Measurements from ENCODE around the gene PRKCA.
"Not testable (repeated sequence)": the region's sequence is repeated elsewhere in the genome, so short reads cannot be mapped to it uniquely, and the experiment has no call there.

Gene PRKCA

GRCh38 chr17:66355510-66355909 is 53.1 kb downstream of the PRKCA start:
- DNase-seq, result no peak

GRCh38 chr17:66357037-66357436 is 54.6 kb downstream of the PRKCA start:
- no peak for DNase-seq

GRCh38 chr17:66359351-66359750 is 56.9 kb downstream of the PRKCA start:
- no peak for DNase-seq

GRCh38 chr17:66360961-66361565 is 58.6 kb downstream of the PRKCA start:
- DNase-seq, result not testable (repeated sequence)

GRCh38 chr17:66364508-66364907 is 62.1 kb downstream of the PRKCA start:
- no peak for DNase-seq

- no peak for DNase-seq
Observed at GRCh38 chr17:66364990-66365490, 62.6 kb downstream of the PRKCA start.

- DNase-seq, result no peak
Observed at GRCh38 chr17:66365903-66366302, 63.5 kb downstream of the PRKCA start.

- no peak for DNase-seq
Observed at GRCh38 chr17:66367107-66367506, 64.7 kb downstream of the PRKCA start.

GRCh38 chr17:66369830-66370229 is 67.4 kb downstream of the PRKCA start:
- DNase-seq, result no peak

GRCh38 chr17:66371561-66371960 is 69.1 kb downstream of the PRKCA start:
- DNase-seq, result no peak

- no peak for DNase-seq
Observed at GRCh38 chr17:66372182-66372581, 69.8 kb downstream of the PRKCA start.

GRCh38 chr17:66373079-66373478 is 70.7 kb downstream of the PRKCA start:
- no peak for DNase-seq

GRCh38 chr17:66373944-66374817 is 71.8 kb downstream of the PRKCA start:
- DNase-seq, result peak; percentile 47

GRCh38 chr17:66375121-66375520 is 72.7 kb downstream of the PRKCA start:
- no peak for DNase-seq

GRCh38 chr17:66378296-66378695 is 75.9 kb downstream of the PRKCA start:
- no peak for DNase-seq

GRCh38 chr17:66379544-66379943 is 77.1 kb downstream of the PRKCA start:
- no peak for DNase-seq

- DNase-seq, result no peak
Observed at GRCh38 chr17:66379996-66380395, 77.6 kb downstream of the PRKCA start.

GRCh38 chr17:66381701-66382362 is 79.4 kb downstream of the PRKCA start:
- DNase-seq, result no peak

- no peak for DNase-seq
Observed at GRCh38 chr17:66383333-66383732, 80.9 kb downstream of the PRKCA start.

GRCh38 chr17:66386498-66387351 is 84.3 kb downstream of the PRKCA start:
- DNase-seq, result no peak

- no peak for DNase-seq
Observed at GRCh38 chr17:66387392-66387981, 85.1 kb downstream of the PRKCA start.

- no peak for DNase-seq
Observed at GRCh38 chr17:66392783-66393437, 90.5 kb downstream of the PRKCA start.

Measured in NCI-H146 (cell line).